Natural killer cell (primary cell): ENCODE measurements around the gene BTBD9. TPM values are rescaled to one million over a fixed set of nuclear protein-coding genes. Genes with fewer than 3 reads are reported as not detected.

Experiments
- ATAC-seq, 3 donors: fragments of 150-1000 bp in 2 of 3; fragments of 200-7000 bp in 1 of 3; cut with Tn5 transposase; 1 replicate in 1 of 3; 2 replicates in 2 of 3; pipeline ENCODE4 v1.10.0; 2021; ENCODE audit warnings: mild to moderate bottlenecking in 2 of 3, moderate library complexity in 2 of 3
- DNase-seq, 2 donors: peaks; one replicate each; pipeline versions ENCODE4 v3.0.0 to v3.0.0-alpha.2; 2013 to 2021; ENCODE audit warnings: mixed read lengths in 1 of 2
- H3K27ac ChIP-seq: one replicate; pipeline ENCODE4 v1.5.1; 2013; ENCODE audit warnings: mild to moderate bottlenecking, low read length
- H3K27me3 ChIP-seq: one replicate; pipeline ENCODE4 v1.6.1; 2013; ENCODE audit warnings: low read length; ENCODE audit not compliant: control insufficient read depth, insufficient read depth
- H3K36me3 ChIP-seq: one replicate; pipeline ENCODE4 v1.6.1; 2013; ENCODE audit warnings: low read length; ENCODE audit not compliant: control insufficient read depth, insufficient read depth
- H3K4me1 ChIP-seq: one replicate; pipeline ENCODE4 v1.6.1; 2013; ENCODE audit warnings: low read length; ENCODE audit not compliant: control insufficient read depth, insufficient read depth
- H3K4me3 ChIP-seq: one replicate; pipeline ENCODE4 v1.5.1; 2013; ENCODE audit warnings: low read length
- H3K9me3 ChIP-seq: one replicate; pipeline ENCODE4 v1.6.1; 2013; ENCODE audit warnings: low read length; ENCODE audit not compliant: control insufficient read depth, insufficient read depth
- H3K27ac Mint-ChIP-seq, 2 donors: one replicate each; pipeline ENCODE4 v1.8.0; 2022; ENCODE audit warnings: mild to moderate bottlenecking in 2 of 2, mixed read lengths in 2 of 2, moderate library complexity in 1 of 2
- H3K27me3 Mint-ChIP-seq, 2 donors: one replicate each; pipeline ENCODE4 v1.8.0; 2022; ENCODE audit warnings: low read depth in 2 of 2, mixed read lengths in 2 of 2
- H3K36me3 Mint-ChIP-seq: one replicate; pipeline ENCODE4 v1.8.0; 2022; ENCODE audit warnings: mixed read lengths
- H3K4me1 Mint-ChIP-seq, 2 donors: one replicate each; pipeline ENCODE4 v1.8.0; 2022; ENCODE audit warnings: mixed read lengths in 2 of 2
- H3K4me3 Mint-ChIP-seq: one replicate; pipeline ENCODE4 v1.8.0; 2022; ENCODE audit warnings: mild to moderate bottlenecking, moderate library complexity, mixed read lengths
- H3K9me3 Mint-ChIP-seq, 2 donors: one replicate each; pipeline ENCODE4 v1.8.0; 2022; ENCODE audit warnings: mixed read lengths in 2 of 2
- WGBS: methylation state at CpG from one replicate; pipeline ENCODE4 v1.1.7; 2013; ENCODE audit warnings: missing lambda C conversion rate; ENCODE audit not compliant: insufficient coverage; 5-methylcytosine and 5-hydroxymethylcytosine counted together
- intact Hi-C: fragments of 100-400 bp; cut with micrococcal nuclease; formaldehyde crosslinking; loops from one replicate; pipeline ENCODE4 v1.14.2; 2022
- total RNA-seq, 4 donors: library from RNA; stranded (reverse); fragments of 120-200 nt in 1 of 4; gene quantifications; one replicate each; pipeline versions ENCODE4 v1.2.3 to v1.2.4, GENCODE V29; 2013 to 2022
- TF ChIP-seq, protein P1 (sequence below): fragments of 200-600 bp; IDR thresholded peaks from one replicate; pipeline ENCODE4 v1.8.0; 2022; ENCODE audit warnings: antibody characterized with exemption

Gene BTBD9
- total RNA-seq, 3 donors from 2014 or later (not counting 1 experiment from before 2014, with no cell fraction given), result 51.6 to 70.3 (median 54.3) TPM

DNA sequence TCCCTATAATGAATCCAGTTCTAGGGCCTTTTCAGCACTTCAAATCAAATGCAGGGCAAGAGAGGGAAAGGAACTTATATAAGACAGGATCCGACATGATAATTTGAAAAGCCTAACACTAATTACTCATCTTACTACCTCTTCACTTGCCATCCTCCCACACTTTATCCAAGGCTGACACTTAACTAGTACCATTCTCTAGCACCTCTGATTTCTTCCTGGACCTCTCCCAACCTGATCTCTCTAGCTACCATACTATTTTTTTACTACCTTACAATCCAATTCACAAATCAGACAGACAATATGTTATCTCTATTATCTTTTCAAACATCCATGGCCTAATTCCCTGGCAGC, 50.4 kb downstream of the BTBD9 start:
- no peaks in the 10 kb centered on the region for H3K36me3 Mint-ChIP-seq
- ATAC-seq, result no peak
- no peaks in the 10 kb centered on the region for H3K4me1 Mint-ChIP-seq

DNA sequence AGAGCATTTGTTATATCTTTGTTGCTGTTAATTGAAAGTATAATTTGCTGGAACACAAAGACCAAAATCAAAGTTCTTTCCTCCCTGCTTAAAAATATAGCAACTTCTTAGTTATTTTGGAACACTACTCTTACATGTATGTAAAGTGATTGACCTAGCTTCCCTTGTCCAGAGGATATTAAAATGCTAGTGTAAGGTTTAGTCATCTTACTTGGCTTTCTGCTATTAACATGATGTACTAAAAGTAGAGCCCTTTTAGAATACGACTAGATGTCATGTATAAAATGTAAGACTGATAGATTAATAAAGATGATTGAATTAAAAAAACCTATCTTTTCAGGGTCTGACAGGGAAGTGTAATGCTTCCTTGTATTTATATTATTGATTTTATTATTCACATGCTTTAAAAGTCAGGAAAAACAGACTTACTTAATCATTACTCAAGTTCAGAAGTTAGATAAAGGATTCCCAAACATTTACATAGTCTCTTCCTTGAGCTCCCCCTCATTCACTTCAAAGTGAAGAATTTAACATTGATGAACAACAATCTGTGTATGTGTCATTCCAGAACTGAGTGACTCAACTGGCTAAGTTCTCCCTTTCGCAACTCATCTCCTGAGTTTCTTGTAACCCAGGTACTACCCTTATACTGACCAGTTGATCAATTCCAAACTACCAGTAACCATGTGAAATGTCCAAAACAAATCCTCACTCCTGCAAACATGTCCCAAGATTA, 50.9 kb downstream of the BTBD9 start:
- Mint-ChIP-seq H3K27ac (no peak overlapping the region), H3K9me3 (no peaks in the 10 kb centered on the region), H3K4me3 (no peak overlapping the region), H3K27me3 (no peaks in the 10 kb centered on the region), H3K36me3 (no peaks in the 10 kb centered on the region), H3K4me1 (no peaks in the 10 kb centered on the region)
- Histone ChIP-seq H3K4me1 (no peaks in the 10 kb centered on the region), H3K36me3 (peaks cover 31% of the 10 kb centered on the region), H3K27ac (no peak overlapping the region), H3K4me3 (no peak overlapping the region), H3K9me3 (no peaks in the 10 kb centered on the region), H3K27me3 (no peaks in the 10 kb centered on the region)
- no peak for DNase-seq
- no peak for ATAC-seq
- WGBS, result 97% methylated on average over 2 of the region's 2 CpGs
- intact Hi-C loops, result no loop called here
- TF ChIP-seq, protein P1, sequence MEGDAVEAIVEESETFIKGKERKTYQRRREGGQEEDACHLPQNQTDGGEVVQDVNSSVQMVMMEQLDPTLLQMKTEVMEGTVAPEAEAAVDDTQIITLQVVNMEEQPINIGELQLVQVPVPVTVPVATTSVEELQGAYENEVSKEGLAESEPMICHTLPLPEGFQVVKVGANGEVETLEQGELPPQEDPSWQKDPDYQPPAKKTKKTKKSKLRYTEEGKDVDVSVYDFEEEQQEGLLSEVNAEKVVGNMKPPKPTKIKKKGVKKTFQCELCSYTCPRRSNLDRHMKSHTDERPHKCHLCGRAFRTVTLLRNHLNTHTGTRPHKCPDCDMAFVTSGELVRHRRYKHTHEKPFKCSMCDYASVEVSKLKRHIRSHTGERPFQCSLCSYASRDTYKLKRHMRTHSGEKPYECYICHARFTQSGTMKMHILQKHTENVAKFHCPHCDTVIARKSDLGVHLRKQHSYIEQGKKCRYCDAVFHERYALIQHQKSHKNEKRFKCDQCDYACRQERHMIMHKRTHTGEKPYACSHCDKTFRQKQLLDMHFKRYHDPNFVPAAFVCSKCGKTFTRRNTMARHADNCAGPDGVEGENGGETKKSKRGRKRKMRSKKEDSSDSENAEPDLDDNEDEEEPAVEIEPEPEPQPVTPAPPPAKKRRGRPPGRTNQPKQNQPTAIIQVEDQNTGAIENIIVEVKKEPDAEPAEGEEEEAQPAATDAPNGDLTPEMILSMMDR, result no peak

More for the DNA sequence above, 50.4 kb downstream of the BTBD9 start:
- no peak for DNase-seq
- no peaks in the 10 kb centered on the region for H3K9me3 Mint-ChIP-seq
- Histone ChIP-seq H3K4me1 (no peaks in the 10 kb centered on the region), H3K27ac (no peak overlapping the region), H3K4me3 (no peak overlapping the region), H3K36me3 (peaks cover 32% of the 10 kb centered on the region), H3K27me3 (no peaks in the 10 kb centered on the region), H3K9me3 (no peaks in the 10 kb centered on the region)
- whole genome bisulfite sequencing, result 100% methylated on average over 1 of the region's 1 CpG
- TF ChIP-seq, protein P1, result no peak
- no peak overlapping the region for H3K27ac Mint-ChIP-seq
- no peak overlapping the region for H3K4me3 Mint-ChIP-seq
- H3K27me3 Mint-ChIP-seq, result no peaks in the 10 kb centered on the region
- intact Hi-C loops, result no loop called here

DNA sequence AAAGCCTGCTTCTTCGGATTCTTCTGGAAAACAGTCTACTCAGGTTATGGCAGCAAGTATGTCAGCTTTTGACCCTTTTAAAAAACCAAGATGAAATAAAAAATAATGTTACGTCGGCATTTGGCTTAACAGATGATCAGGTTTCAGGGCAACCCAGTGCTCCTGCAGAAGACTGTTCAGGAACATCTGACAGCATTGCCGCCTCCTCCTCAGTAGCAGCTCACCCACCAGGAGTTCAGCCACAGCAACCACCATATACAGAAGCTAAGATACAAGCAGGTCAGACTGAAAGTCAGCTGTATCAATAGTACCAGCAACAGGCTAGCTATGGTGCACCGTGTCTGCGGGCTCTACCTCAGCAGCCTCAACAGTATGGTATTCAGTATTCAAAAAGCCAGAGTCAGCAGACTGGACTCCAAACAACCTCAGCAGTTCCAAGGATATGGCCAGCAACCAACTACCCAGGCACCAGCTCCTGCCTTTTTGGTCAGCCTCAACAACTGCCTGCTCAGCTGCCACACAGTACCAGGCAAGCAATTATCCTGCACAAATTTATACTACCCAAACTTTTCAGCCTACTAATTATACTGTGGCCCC, 51.9 kb downstream of the BTBD9 start:
- Histone ChIP-seq H3K4me1 (no peaks in the 10 kb centered on the region), H3K27ac (no peak overlapping the region), H3K36me3 (peaks cover 23% of the 10 kb centered on the region), H3K4me3 (no peak overlapping the region), H3K27me3 (no peaks in the 10 kb centered on the region), H3K9me3 (no peaks in the 10 kb centered on the region)
- Mint-ChIP-seq H3K36me3 (no peaks in the 10 kb centered on the region), H3K9me3 (no peaks in the 10 kb centered on the region), H3K4me3 (no peak overlapping the region), H3K27me3 (no peaks in the 10 kb centered on the region), H3K27ac (no peak overlapping the region), H3K4me1 (no peaks in the 10 kb centered on the region)
- intact Hi-C loops, result no loop called here
- WGBS, result 97% methylated on average over 6 of the region's 6 CpGs
- ATAC-seq (no peak), DNase-seq (no peak)
- TF ChIP-seq, protein P1, result no peak

DNA sequence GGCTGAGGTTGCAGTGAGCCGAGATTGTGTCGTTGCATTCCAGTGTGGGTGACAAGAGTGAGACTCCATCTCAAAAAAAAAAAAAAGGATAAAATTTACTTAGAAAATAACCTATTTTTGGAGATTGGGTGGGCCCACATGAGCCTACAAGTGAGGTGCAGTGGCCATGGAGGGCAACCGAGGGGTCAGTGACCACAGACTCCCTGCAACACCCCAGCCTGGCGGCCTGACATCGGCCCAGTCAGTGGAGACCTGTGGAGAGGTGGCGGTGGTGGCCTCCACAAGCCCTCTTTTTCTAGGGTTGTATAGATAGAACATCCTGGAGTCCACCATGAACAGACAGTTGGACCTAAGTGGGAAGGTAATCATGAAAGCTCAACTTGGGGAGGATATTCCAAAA, 52.7 kb downstream of the BTBD9 start:
- Mint-ChIP-seq H3K4me1 (no peaks in the 10 kb centered on the region), H3K9me3 (no peaks in the 10 kb centered on the region), H3K27ac (no peak overlapping the region), H3K4me3 (no peak overlapping the region), H3K36me3 (no peaks in the 10 kb centered on the region), H3K27me3 (no peaks in the 10 kb centered on the region)
- ATAC-seq, result no peak
- 90% methylated on average over 4 of the region's 6 CpGs for WGBS
- Histone ChIP-seq H3K4me1 (no peaks in the 10 kb centered on the region), H3K4me3 (no peak overlapping the region), H3K36me3 (peaks cover 14% of the 10 kb centered on the region), H3K9me3 (no peaks in the 10 kb centered on the region), H3K27me3 (no peaks in the 10 kb centered on the region), H3K27ac (no peak overlapping the region)
- TF ChIP-seq, protein P1, result no peak
- no peak for DNase-seq
- intact Hi-C loops, result no loop called here
